ENCODE measurements around the gene ELMO1. TPM values are rescaled to one million over a fixed set of nuclear protein-coding genes. Genes with fewer than 3 reads are reported as not detected.

Gene ELMO1
- total and polyA plus RNA-seq, 2 of the 13 experiments (the other 11 are each of a cell fraction or from before 2014, with no cell fraction given), result 0.11 to 0.17 TPM

DNA sequence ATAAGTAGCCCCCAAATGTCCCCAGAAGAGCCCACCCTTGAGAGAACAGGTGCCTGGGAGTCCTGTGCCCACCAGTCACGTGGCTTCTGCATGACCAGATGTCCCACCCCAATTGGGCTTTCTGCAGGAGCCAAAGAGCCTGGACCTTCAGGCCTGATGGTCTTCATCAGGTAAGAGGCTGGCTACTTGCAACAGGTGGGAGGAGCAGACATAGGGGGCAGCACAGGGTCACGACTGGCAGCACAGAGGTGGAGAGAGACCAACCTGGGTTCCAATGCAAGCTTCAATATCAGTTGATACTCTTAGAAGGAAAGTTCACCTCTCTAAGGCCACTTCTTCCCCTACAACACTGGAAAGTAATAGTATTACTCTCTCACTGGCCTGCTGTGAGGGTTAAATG lies 288.0 kb downstream of the ELMO1 start:
- TF ChIP-seq ZNF205 (CRISPR knock-in tag; IDR thresholded peaks at IDR 0.05), result no peak
- no peak for TF ChIP-seq ZNF790 (CRISPR knock-in tag; IDR thresholded peaks at IDR 0.05; ENCODE audit: borderline replicate concordance)
- TF ChIP-seq, protein P1, sequence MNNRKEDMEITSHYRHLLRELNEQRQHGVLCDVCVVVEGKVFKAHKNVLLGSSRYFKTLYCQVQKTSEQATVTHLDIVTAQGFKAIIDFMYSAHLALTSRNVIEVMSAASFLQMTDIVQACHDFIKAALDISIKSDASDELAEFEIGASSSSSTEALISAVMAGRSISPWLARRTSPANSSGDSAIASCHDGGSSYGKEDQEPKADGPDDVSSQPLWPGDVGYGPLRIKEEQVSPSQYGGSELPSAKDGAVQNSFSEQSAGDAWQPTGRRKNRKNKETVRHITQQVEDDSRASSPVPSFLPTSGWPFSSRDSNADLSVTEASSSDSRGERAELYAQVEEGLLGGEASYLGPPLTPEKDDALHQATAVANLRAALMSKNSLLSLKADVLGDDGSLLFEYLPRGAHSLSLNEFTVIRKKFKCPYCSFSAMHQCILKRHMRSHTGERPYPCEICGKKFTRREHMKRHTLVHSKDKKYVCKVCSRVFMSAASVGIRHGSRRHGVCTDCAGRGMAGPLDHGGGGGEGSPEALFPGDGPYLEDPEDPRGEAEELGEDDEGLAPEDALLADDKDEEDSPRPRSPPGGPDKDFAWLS (CRISPR knock-in tag; IDR thresholded peaks at IDR 0.05; ENCODE audit: borderline replicate concordance), result no peak
- no peak for TF ChIP-seq NFE2 (CRISPR knock-in tag; IDR thresholded peaks at IDR 0.05)
- TF ChIP-seq MIER3 (CRISPR knock-in tag; IDR thresholded peaks at IDR 0.05; ENCODE audit: borderline replicate concordance), result no peak
- TF ChIP-seq PCBP2 (optimal IDR thresholded peaks at IDR 0.05; ENCODE audit: low read depth, low read length, poor library complexity, severe bottlenecking), result no peak
- no peak for TF ChIP-seq ARHGAP35 (CRISPR knock-in tag; IDR thresholded peaks at IDR 0.05; ENCODE audit: borderline replicate concordance)
- TF ChIP-seq, protein P2, sequence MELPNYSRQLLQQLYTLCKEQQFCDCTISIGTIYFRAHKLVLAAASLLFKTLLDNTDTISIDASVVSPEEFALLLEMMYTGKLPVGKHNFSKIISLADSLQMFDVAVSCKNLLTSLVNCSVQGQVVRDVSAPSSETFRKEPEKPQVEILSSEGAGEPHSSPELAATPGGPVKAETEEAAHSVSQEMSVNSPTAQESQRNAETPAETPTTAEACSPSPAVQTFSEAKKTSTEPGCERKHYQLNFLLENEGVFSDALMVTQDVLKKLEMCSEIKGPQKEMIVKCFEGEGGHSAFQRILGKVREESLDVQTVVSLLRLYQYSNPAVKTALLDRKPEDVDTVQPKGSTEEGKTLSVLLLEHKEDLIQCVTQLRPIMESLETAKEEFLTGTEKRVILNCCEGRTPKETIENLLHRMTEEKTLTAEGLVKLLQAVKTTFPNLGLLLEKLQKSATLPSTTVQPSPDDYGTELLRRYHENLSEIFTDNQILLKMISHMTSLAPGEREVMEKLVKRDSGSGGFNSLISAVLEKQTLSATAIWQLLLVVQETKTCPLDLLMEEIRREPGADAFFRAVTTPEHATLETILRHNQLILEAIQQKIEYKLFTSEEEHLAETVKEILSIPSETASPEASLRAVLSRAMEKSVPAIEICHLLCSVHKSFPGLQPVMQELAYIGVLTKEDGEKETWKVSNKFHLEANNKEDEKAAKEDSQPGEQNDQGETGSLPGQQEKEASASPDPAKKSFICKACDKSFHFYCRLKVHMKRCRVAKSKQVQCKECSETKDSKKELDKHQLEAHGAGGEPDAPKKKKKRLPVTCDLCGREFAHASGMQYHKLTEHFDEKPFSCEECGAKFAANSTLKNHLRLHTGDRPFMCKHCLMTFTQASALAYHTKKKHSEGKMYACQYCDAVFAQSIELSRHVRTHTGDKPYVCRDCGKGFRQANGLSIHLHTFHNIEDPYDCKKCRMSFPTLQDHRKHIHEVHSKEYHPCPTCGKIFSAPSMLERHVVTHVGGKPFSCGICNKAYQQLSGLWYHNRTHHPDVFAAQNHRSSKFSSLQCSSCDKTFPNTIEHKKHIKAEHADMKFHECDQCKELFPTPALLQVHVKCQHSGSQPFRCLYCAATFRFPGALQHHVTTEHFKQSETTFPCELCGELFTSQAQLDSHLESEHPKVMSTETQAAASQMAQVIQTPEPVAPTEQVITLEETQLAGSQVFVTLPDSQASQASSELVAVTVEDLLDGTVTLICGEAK (IDR thresholded peaks at IDR 0.05), result no peak
- TF ChIP-seq, protein P2 (CRISPR knock-in tag; IDR thresholded peaks at IDR 0.05), result no peak
- no peak for TF ChIP-seq ATF7 (IDR thresholded peaks at IDR 0.05)
- no peak for TF ChIP-seq ATF7 (CRISPR knock-in tag; IDR thresholded peaks at IDR 0.05)
- H4K20me1 ChIP-seq (ENCODE audit: insufficient read depth, low read length), result no peaks in the 10 kb centered on the region
- DNase-seq (ENCODE audit: low spot score), result no peak
- no peaks in the 10 kb centered on the region; a peak in 1 of 5 replicates for H3K27me3 ChIP-seq (ENCODE audit: control insufficient read depth in 1 of 2, insufficient read depth in 2 of 2, low read length in 2 of 2)
- H3K4me3 ChIP-seq (replicated peaks in 1 of 3; ENCODE audit: insufficient read depth in 1 of 3, low read depth in 2 of 3, low read length in 3 of 3), result no peak overlapping the region
- no peaks in the 10 kb centered on the region for H3K9me3 ChIP-seq (ENCODE audit: low read length)
- no peaks in the 10 kb centered on the region for H3K36me3 ChIP-seq (replicated peaks in 1 of 2; ENCODE audit: control insufficient read depth in 1 of 2, insufficient read depth in 2 of 2, low read length in 2 of 2)
- no peak overlapping the region for H2AFZ ChIP-seq (ENCODE audit: low read length)
- BruUV-seq (replicated peaks), result no TSS peak
- ATAC-seq, result no peak
- POLR2A ChIA-PET, result no interaction called here
- in situ Hi-C loops (cut with HindIII; ENCODE audit: extremely low pct_ligation_motif_present, low pct_unique_long_range_greater_than_20kb), result no loop called here
- no peak overlapping the region for H3K4me2 ChIP-seq (ENCODE audit: low read depth, low read length)
- H3K9ac ChIP-seq (ENCODE audit: insufficient read depth, low read depth, low read length), result no peak overlapping the region
- 0% methylated on average over 1 of the region's 2 CpGs for WGBS (ENCODE audit: low lambda C conversion rate)
- H3K79me2 ChIP-seq (ENCODE audit: insufficient read depth, low read length), result no peaks in the 10 kb centered on the region
- CTCF ChIA-PET (ENCODE audit: low intra/inter-chr PET ratio, low total read pairs), result no interaction called here
- H3K27ac ChIP-seq (ENCODE audit: extremely low read length, insufficient read depth, low read length), result no peak overlapping the region
- peaks cover 6% of the 10 kb centered on the region; the same call in 1 of the 2 replicates for H3K4me1 ChIP-seq (ENCODE audit: insufficient read depth, low read length)
- intact Hi-C loops (cut with micrococcal nuclease; ENCODE audit: unreplicated experiment), result no loop called here
- FAIRE-seq, result no peak

All from HepG2 (cell line).